GM12892 (cell line): ENCODE data around the gene DAZAP1.
"Not testable (repeated sequence)": the region's sequence is repeated elsewhere in the genome, so short reads cannot be mapped to it uniquely, and the experiment has no call there.

Experiments used
- DNase-seq: peaks from one replicate; pipeline ENCODE4 v3.0.0; 2011; ENCODE audit not compliant: insufficient read length
- FAIRE-seq: peaks from 2 replicates; lab custom pipeline; 2011; peaks lifted over from hg19 to GRCh38; lab: Jason Lieb, UNC
- POLR2A ChIP-seq: IDR thresholded peaks from 2 replicates; pipeline ENCODE4 v1.6.1; 2011; ENCODE audit warnings: low read depth, low read length, control low read depth
- POLR2AphosphoS5 ChIP-seq: IDR thresholded peaks from 2 replicates; pipeline ENCODE4 v1.6.1; 2011; ENCODE audit warnings: low read depth, low read length, control low read depth
- TAF1 ChIP-seq: IDR thresholded peaks from 2 replicates; pipeline ENCODE4 v1.6.1; 2011; ENCODE audit warnings: low read depth, mild to moderate bottlenecking, control low read depth, low read length, borderline replicate concordance

The DAZAP1 gene

DNA sequence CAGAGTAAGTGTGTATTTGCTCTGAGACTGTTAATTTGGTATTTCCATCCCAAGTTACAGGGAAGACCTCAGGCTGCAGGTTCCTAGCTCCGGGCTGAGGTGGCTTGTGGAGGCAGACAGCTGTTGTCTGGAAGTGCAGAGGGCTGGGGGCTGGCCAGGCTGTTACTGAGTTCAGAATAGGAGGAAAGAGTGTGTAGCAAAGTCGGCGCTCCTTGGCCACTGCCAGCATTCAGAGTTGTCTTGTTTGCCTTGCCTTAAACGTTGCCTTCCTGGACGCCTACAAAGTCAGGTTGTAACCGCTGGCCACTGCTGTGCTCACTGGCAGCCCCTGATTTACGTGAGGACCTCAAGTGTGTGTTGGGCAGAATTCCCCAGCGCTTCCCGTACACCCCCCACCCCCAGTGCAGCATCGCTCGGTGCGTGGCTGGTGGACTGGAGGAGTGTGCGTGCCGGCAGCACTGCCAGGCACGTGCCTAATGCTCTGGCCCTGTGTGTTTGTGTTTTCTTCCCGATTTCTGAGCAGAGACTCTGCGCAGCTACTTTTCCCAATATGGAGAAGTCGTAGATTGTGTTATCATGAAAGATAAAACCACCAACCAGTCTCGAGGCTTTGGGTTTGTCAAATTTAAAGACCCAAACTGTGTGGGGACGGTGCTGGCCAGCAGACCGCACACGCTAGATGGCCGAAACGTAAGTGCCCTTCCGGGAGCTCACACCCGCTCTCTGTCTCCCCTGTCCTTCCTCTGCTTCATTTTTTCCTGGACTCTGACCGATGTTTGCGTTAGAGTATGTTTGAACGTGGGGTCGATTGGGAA is 10.5 kb downstream of the DAZAP1 start:
- TF ChIP-seq TAF1, result no peak
- TF ChIP-seq POLR2AphosphoS5, result no peak
- no peak for TF ChIP-seq POLR2A
- DNase-seq, result no peak
- FAIRE-seq, result no peak

DNA sequence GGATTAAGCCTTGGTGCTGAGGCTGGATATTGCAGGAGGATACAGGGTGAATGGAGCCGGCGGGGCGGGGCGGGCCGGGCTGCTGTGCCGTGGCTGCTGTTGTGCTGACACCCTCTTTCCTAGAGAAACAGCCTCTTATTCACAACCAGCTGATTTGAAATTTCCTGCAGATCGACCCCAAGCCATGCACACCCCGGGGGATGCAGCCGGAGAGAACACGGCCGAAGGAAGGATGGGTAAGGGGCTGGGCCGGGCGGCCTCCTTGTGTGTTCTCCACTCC is 11.1 kb downstream of the DAZAP1 start:
- TF ChIP-seq POLR2AphosphoS5 (no peak), POLR2A (no peak), TAF1 (no peak)
- no peak for DNase-seq
- FAIRE-seq, result no peak

DNA sequence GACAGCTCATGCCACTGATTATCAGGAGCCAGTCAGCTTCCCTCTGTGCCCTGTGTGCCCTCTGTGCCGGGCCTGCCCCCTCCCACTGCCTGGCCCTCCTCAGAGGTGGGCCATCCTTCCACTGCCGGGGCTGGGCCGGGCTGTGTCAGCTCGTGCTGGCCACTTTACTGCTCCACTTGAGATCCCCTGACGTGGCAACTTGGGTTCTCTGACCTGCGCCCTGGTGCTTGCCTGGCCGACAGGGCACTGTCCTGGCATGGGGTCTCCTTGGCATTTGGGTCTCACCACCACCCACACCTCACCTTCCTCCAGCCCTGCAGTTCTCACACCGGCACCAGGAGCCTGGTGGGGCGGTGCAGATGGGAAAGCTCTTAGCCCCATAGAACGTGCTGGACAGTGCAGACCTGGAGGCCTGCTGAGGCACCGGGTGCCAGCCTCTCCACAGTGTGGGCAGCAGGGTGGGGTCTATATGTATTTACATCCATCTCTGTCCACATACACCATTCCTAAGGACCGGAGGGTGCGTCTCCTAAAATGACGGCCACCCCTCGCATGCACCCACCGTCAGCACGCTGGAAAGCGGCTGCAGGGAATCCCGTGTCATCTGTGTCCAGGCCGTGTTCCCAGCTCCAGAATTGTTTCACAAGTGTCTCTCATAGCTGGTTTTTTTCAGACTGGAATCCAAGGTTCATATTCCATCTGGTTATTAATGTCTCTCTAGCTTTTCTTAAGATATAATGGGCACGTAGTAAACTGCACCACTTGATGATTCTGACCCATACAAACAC is 11.8 kb downstream of the DAZAP1 start:
- DNase-seq (no peak), FAIRE-seq (no peak)

DNA sequence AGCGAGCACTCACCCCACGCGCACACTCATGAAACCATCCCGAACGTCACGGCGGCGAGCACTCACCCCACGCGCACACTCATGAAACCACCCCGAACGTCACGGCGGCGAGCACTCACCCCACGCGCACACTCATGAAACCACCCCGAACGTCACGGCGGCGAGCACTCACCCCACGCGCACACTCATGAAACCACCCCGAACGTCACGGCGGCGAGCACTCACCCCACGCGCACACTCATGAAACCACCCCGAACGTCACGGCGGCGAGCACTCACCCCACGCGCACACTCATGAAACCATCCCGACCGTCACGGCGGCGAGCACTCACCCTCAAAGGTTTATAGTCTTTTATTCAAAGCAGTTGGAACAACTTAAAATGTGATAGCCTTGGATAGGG is 12.7 kb downstream of the DAZAP1 start:
- not testable (repeated sequence) for DNase-seq, FAIRE-seq

More for the DNA sequence above, 11.8 kb downstream of the DAZAP1 start:
- TF ChIP-seq POLR2AphosphoS5 (0 out of 2 replicates have a peak, but pooled peaks have one; percentile 25), POLR2A (peak; percentile 33; the same call in 1 of the 2 replicates), TAF1 (no peak)

DNA sequence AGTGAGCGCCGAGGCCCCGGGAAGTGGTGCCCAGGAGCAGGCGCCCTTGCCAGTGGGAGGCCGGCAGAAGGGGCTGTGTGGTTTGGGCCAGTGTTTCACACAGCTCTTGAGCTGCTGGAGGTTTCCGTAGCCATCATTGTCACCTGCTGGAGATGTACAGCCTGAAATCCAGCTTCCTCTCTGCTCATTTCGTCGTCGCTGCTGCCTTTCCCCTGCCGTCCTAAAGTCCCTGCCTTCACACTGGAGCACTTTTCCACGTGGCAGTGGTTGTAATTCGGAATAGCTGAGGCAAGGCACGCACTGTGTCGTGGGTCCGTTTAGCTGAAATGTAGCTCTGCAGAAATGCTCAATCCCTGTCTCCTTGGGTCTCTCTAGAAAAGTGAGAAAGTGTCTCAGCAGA is 13.2 kb downstream of the DAZAP1 start:
- DNase-seq, result no peak
- FAIRE-seq, result no peak
- TF ChIP-seq POLR2A, result no peak
- no peak for TF ChIP-seq TAF1
- TF ChIP-seq POLR2AphosphoS5, result peak; percentile 59; the same call in 1 of the 2 replicates

DNA sequence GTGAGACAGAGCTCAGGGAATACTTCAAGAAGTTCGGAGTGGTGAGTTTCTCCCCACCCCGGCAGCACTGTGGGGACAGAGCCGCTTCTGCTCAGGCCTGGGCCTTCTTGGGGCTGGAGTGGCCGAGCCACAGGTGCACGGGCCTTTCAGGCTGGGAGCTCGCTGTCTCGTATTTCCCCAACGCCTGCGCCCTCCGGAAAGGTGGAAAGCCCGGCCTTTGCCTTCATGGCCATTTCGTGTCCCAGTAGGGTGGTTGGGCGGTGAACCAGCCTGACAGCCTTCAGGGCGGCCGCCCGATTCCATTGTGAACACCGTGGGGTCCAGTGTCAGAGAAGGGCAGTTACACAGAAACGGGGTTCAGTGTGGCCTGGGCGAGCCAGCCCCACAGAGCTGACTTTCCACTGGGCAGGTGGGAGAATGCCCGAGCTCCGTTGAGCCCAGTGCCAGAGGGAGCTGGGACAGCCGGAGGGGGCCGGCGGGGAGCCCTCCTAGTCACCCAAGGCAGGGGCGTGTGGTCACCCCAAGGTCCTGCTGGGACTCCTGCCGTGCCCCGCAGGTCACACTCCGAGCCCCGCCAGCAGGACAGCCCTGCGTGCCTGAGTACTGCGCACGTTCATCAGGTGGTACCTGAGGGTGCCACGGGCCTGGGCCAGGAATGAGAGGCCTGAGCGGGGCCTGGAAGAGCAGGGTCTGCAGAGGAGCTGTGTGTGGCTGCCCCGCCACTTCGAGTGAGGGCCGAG is 14.0 kb downstream of the DAZAP1 start:
- FAIRE-seq (no peak), DNase-seq (no peak)
- no peak for TF ChIP-seq POLR2AphosphoS5
- TF ChIP-seq POLR2A, result no peak
- no peak for TF ChIP-seq TAF1

DNA sequence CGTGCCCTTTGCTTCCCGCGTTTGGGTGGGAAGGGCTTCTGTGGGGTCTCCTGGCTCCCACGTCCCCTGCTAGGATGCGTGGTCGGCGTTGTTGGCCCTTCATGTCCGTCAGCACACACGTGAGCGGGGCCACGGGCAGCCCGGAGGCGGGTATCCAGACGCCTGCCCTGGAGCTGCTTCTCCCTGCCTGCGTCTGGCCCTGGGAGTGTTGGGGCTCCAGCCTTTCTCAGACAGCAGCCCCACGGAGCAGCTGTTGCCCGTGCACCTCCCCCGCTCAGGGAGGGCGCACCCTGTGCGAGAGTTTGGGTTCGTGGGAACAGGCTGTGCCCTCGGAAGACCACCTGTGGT is 14.5 kb downstream of the DAZAP1 start:
- no peak for FAIRE-seq
- TF ChIP-seq POLR2A (no peak), TAF1 (no peak), POLR2AphosphoS5 (no peak; the same call in 1 of the 2 replicates)
- DNase-seq, result no peak

DNA sequence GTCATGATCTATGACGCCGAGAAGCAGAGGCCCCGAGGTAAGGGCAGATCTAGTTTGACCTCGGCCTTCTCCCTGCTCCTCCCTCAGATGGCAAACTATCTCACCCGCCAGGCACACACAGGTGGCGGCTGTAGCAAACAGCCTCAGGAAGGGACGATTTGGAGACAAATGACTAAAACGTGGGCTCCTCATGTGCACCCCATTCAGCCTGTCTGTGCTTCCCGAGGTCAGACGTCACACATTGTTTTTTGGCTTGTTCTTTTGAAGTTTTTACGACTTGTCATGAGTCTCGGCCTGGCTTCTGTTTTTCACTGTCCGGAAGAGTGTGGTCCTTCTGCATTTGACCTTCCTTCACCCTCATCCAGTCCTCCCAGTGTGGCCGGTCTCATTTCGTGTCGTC is 15.0 kb downstream of the DAZAP1 start:
- no peak for DNase-seq
- TF ChIP-seq POLR2A (no peak), POLR2AphosphoS5 (no peak; the same call in 1 of the 2 replicates), TAF1 (no peak)
- FAIRE-seq, result no peak

DNA sequence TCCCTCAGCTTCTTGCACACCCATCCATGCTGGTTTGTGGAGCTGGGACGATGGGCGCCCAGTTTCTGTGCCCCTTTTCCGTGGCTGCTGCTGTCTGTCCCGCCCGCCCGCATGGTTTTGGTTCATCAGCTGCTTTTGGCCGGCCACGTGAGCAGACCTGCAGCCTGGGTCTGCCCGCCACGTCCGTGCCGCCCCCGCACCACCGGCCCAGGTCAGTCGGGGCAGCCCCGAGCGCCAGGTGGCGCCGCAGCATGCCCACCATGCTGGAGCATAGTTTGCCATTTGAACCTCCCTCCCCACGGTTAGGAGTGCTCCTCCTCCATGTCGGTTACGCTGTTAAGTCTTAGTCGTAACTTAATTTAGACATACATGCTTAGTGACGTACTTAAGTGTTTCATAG is 15.6 kb downstream of the DAZAP1 start:
- DNase-seq (no peak), FAIRE-seq (no peak)
- no peak for TF ChIP-seq POLR2AphosphoS5
- no peak for TF ChIP-seq POLR2A
- no peak for TF ChIP-seq TAF1

DNA sequence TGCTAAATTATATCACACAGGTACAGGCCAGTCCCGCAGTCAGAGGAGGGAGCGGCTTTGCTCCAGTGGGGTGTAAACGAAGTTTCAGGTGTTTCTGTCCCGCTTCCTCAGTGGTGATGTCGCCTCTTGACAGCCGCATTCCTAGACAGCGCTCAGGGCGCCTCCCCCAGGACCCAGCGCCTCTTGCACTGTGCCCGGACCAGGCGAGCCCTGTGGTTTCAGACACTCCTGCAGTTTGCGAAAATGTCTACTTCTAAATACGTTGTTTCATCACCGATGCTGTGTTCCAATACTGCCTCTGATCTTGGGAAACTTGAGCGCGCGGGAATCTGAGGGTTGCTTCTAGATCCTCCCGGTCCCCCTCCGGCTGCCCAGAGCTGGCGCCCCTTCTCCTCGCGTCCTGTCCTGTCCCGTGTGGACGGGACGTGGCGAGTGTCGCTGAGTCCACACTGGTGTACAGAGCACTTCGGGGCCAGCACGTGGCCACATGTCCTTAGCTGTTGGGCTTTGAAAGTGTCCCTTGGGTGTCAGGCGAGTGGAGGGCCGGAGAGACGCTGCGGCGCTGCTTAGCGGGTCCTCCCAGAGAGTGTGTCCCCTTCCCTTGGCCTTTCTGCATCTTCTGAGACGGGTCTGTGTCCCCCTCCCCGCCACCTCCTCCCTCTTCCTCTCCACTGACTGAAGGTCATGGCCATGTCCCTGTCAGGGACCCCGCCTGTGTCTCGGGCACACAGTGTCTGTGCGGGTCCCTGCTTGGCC is 16.2 kb downstream of the DAZAP1 start:
- no peak for FAIRE-seq
- DNase-seq, result no peak
- TF ChIP-seq POLR2A (no peak), POLR2AphosphoS5 (no peak; the same call in 1 of the 2 replicates), TAF1 (no peak)
